Hematopoietic multipotent progenitor cell treated with erythropoietin and hydrocortisone succinate and interleukin-3 and kit ligand, for 6 days (in vitro differentiated cells): ENCODE data around the gene SMC1B.
"Not testable (repeated sequence)": the region's sequence is repeated elsewhere in the genome, so short reads cannot be mapped to it uniquely, and the experiment has no call there.

Source experiments
- DNase-seq: peaks from one replicate; pipeline ENCODE4 v3.0.0-alpha.2; 2015

The SMC1B gene

GRCh38 chr22:45413368-45414211 lies at the start of gene SMC1B, which contains the start of gene RIBC2:
SMC1B (minus strand) TSS chr22:45413599; CDS start chr22:45413567, 32 bp downstream.
RIBC2 (plus strand) TSS chr22:45413693; CDS start chr22:45413887, 194 bp downstream.
- peak; percentile 95 for DNase-seq

GRCh38 chr22:45462034-45462655 lies 48.7 kb upstream of the SMC1B start:
- peak; percentile 65 for DNase-seq

GRCh38 chr22:45460288-45461109 lies 47.1 kb upstream of the SMC1B start:
- DNase-seq = no peak

GRCh38 chr22:45459235-45459634 lies 45.8 kb upstream of the SMC1B start:
- DNase-seq = no peak

GRCh38 chr22:45458532-45458931 lies 45.1 kb upstream of the SMC1B start:
- DNase-seq = no peak

- DNase-seq = no peak
Measured at GRCh38 chr22:45456811-45457210, 43.4 kb upstream of the SMC1B start.

- no peak for DNase-seq
Measured at GRCh38 chr22:45455621-45456020, 42.2 kb upstream of the SMC1B start.

GRCh38 chr22:45455212-45455611 lies 41.8 kb upstream of the SMC1B start:
- no peak for DNase-seq

GRCh38 chr22:45454275-45454674 lies 40.9 kb upstream of the SMC1B start:
- DNase-seq = no peak

- DNase-seq = no peak
Measured at GRCh38 chr22:45453764-45454163, 40.4 kb upstream of the SMC1B start.

GRCh38 chr22:45452565-45453379 lies 39.4 kb upstream of the SMC1B start:
- no peak for DNase-seq

- DNase-seq = no peak
Measured at GRCh38 chr22:45451972-45452371, 38.6 kb upstream of the SMC1B start.

- DNase-seq = no peak
Measured at GRCh38 chr22:45450921-45451651, 37.7 kb upstream of the SMC1B start.

GRCh38 chr22:45450101-45450785 lies 36.8 kb upstream of the SMC1B start:
- no peak for DNase-seq

GRCh38 chr22:45449442-45449841 lies 36.0 kb upstream of the SMC1B start:
- not testable (repeated sequence) for DNase-seq

- no peak for DNase-seq
Measured at GRCh38 chr22:45448431-45448830, 35.0 kb upstream of the SMC1B start.

GRCh38 chr22:45447596-45447995 lies 34.2 kb upstream of the SMC1B start:
- DNase-seq = not testable (repeated sequence)

- DNase-seq = no peak
Measured at GRCh38 chr22:45446216-45446615, 32.8 kb upstream of the SMC1B start.

- DNase-seq = no peak
Measured at GRCh38 chr22:45445031-45445710, 31.8 kb upstream of the SMC1B start.

GRCh38 chr22:45444168-45444567 lies 30.8 kb upstream of the SMC1B start:
- no peak for DNase-seq
